Neural cell (in vitro differentiated cells): ENCODE measurements around the gene DCDC2. TPM values are rescaled to one million over a fixed set of nuclear protein-coding genes. Genes with fewer than 3 reads are reported as not detected.

Source experiments
- H2AFZ ChIP-seq: fragments of 200-600, 300-800 bp; sonication (generic), shearing (Covaris generic); 2 replicates; pipeline ENCODE4 v1.6.0; 2014; ENCODE audit warnings: low read depth, mild to moderate bottlenecking, antibody characterized with exemption, low read length, moderate library complexity
- H3F3A ChIP-seq: fragments of 200-600 bp; shearing (Covaris generic); 2 replicates; pipeline ENCODE4 v1.6.1; 2016; ENCODE audit warnings: mild to moderate bottlenecking, moderate library complexity, mixed read lengths, antibody characterized with exemption, low read length; ENCODE audit not compliant: insufficient read depth, poor library complexity, severe bottlenecking
- H3K27ac ChIP-seq: fragments of 200-600, 300-800 bp; sonication (generic), shearing (Covaris generic); 2 replicates; pipeline ENCODE4 v1.5.1; 2014; ENCODE audit warnings: mild to moderate bottlenecking, low read length, moderate library complexity
- H3K27me3 ChIP-seq: fragments of 300-800, 200-600 bp; sonication (generic), shearing (Covaris generic); 2 replicates; pipeline ENCODE4 v1.6.0; 2014; ENCODE audit warnings: mild to moderate bottlenecking, low read depth, low read length, moderate library complexity; ENCODE audit not compliant: insufficient read depth
- H3K36me3 ChIP-seq: fragments of 300-800, 200-600 bp; sonication (generic), shearing (Covaris generic); 2 replicates; pipeline ENCODE4 v1.5.1; 2014; ENCODE audit warnings: mild to moderate bottlenecking, antibody characterized with exemption, low read length, moderate library complexity; ENCODE audit not compliant: insufficient read depth
- H3K4me2 ChIP-seq: fragments of 300-800, 200-600 bp; sonication (generic), shearing (Covaris generic); 2 replicates; pipeline ENCODE4 v1.6.0; 2014; ENCODE audit warnings: mild to moderate bottlenecking, low read length
- H3K4me3 ChIP-seq: fragments of 300-800, 200-600 bp; sonication (generic), shearing (Covaris generic); 2 replicates; pipeline ENCODE4 v1.5.1; 2014; ENCODE audit warnings: mild to moderate bottlenecking, low read length, moderate library complexity
- H3K79me2 ChIP-seq: fragments of 200-600 bp; shearing (Covaris generic); replicated peaks from 2 replicates; pipeline ENCODE4 v1.6.0; 2014; ENCODE audit warnings: mild to moderate bottlenecking, low read length, moderate library complexity; ENCODE audit not compliant: insufficient read depth
- H3K9ac ChIP-seq: fragments of 300-800, 200-600 bp; sonication (generic), shearing (Covaris generic); 2 replicates; pipeline ENCODE4 v1.6.1; 2016; ENCODE audit warnings: mild to moderate bottlenecking, low read length, mixed read lengths
- H3K9me2 ChIP-seq: fragments of 200-600 bp; shearing (Covaris generic); 2 replicates; pipeline ENCODE4 v1.6.1; 2016; ENCODE audit warnings: mild to moderate bottlenecking, low read length, mixed read lengths; ENCODE audit not compliant: insufficient read depth
- H3K9me3 ChIP-seq: fragments of 200-600, 300-800 bp; sonication (generic), shearing (Covaris generic); 2 replicates; pipeline ENCODE4 v1.6.1; 2016; ENCODE audit warnings: mild to moderate bottlenecking, mixed run types, low read length, moderate library complexity, mixed read lengths
- H4K20me1 ChIP-seq: fragments of 200-600 bp; shearing (Covaris generic); 2 replicates; pipeline ENCODE4 v1.6.1; 2016; ENCODE audit warnings: mild to moderate bottlenecking, mixed run types; ENCODE audit not compliant: insufficient read depth
- CTCF ChIP-seq: fragments of 450-650 bp; IDR thresholded peaks from 2 replicates; pipeline ENCODE4 v1.5.1; 2014; ENCODE audit warnings: antibody characterized with exemption, mild to moderate bottlenecking, moderate library complexity; ENCODE audit not compliant: poor library complexity, severe bottlenecking
- EP300 ChIP-seq: fragments of 450-650 bp; conservative IDR thresholded peaks from 2 replicates; pipeline ENCODE4 v1.6.1; 2014; ENCODE audit warnings: antibody characterized with exemption, mild to moderate bottlenecking, moderate library complexity; ENCODE audit not compliant: poor library complexity, severe bottlenecking
- EZH2 ChIP-seq: fragments of 200-600, 300-800 bp; shearing (Covaris generic), sonication (generic); IDR thresholded peaks from 2 replicates; pipeline ENCODE4 v1.6.1; 2014; ENCODE audit warnings: antibody characterized with exemption, low read length, borderline replicate concordance, mild to moderate bottlenecking; ENCODE audit not compliant: insufficient read depth, poor library complexity, severe bottlenecking
- MXI1 ChIP-seq: fragments of 450-650 bp; conservative IDR thresholded peaks from 2 replicates; pipeline ENCODE4 v1.6.1; 2014; ENCODE audit warnings: antibody characterized with exemption, mild to moderate bottlenecking; ENCODE audit not compliant: poor library complexity, severe bottlenecking
- POLR2AphosphoS5 ChIP-seq: IDR thresholded peaks from 2 replicates; pipeline ENCODE4 v1.6.1; 2012
- RAD21 ChIP-seq: fragments of 450-650 bp; conservative IDR thresholded peaks from 2 replicates; pipeline ENCODE4 v1.6.1; 2014; ENCODE audit warnings: antibody characterized with exemption, mild to moderate bottlenecking, moderate library complexity
- SMC3 ChIP-seq: fragments of 450-650 bp; conservative IDR thresholded peaks from 2 replicates; pipeline ENCODE4 v1.6.1; 2014; ENCODE audit warnings: antibody characterized with exemption, mild to moderate bottlenecking, moderate library complexity; ENCODE audit not compliant: poor library complexity
- TAF1 ChIP-seq: IDR thresholded peaks from 2 replicates; pipeline ENCODE4 v1.6.1; 2012; ENCODE audit warnings: low read depth
- polyA plus RNA-seq: library from polyadenylated mRNA; depleted of rRNA; stranded (reverse); fragments of >200 nt; gene quantifications from 2 replicates; pipeline ENCODE4 v1.2.3, GENCODE V29; 2014
- TF ChIP-seq, protein P1 (sequence below): IDR thresholded peaks from 2 replicates; pipeline ENCODE4 v1.6.1; 2012; ENCODE audit warnings: borderline replicate concordance

Gene DCDC2
- polyA plus RNA-seq, 1 donor from 2014 or later: 0.57 TPM

GRCh38 chr6:24195836-24196597 is 161.8 kb downstream of the DCDC2 start:
- no peak overlapping the region for H2AFZ ChIP-seq
- no peaks in the 10 kb centered on the region for H3K36me3 ChIP-seq
- H3K4me2 ChIP-seq: no peak overlapping the region
- H3K9me2 ChIP-seq: no peaks in the 10 kb centered on the region
- TF ChIP-seq SMC3 (no peak), EZH2 (no peak), EP300 (no peak), TAF1 (no peak), POLR2AphosphoS5 (no peak), RAD21 (no peak), MXI1 (no peak), CTCF (no peak)
- TF ChIP-seq, protein P1, sequence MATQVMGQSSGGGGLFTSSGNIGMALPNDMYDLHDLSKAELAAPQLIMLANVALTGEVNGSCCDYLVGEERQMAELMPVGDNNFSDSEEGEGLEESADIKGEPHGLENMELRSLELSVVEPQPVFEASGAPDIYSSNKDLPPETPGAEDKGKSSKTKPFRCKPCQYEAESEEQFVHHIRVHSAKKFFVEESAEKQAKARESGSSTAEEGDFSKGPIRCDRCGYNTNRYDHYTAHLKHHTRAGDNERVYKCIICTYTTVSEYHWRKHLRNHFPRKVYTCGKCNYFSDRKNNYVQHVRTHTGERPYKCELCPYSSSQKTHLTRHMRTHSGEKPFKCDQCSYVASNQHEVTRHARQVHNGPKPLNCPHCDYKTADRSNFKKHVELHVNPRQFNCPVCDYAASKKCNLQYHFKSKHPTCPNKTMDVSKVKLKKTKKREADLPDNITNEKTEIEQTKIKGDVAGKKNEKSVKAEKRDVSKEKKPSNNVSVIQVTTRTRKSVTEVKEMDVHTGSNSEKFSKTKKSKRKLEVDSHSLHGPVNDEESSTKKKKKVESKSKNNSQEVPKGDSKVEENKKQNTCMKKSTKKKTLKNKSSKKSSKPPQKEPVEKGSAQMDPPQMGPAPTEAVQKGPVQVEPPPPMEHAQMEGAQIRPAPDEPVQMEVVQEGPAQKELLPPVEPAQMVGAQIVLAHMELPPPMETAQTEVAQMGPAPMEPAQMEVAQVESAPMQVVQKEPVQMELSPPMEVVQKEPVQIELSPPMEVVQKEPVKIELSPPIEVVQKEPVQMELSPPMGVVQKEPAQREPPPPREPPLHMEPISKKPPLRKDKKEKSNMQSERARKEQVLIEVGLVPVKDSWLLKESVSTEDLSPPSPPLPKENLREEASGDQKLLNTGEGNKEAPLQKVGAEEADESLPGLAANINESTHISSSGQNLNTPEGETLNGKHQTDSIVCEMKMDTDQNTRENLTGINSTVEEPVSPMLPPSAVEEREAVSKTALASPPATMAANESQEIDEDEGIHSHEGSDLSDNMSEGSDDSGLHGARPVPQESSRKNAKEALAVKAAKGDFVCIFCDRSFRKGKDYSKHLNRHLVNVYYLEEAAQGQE: no peak
- no peaks in the 10 kb centered on the region for H3K27me3 ChIP-seq
- no peak overlapping the region for H3K4me3 ChIP-seq
- no peaks in the 10 kb centered on the region for H3K9me3 ChIP-seq
- no peaks in the 10 kb centered on the region for H4K20me1 ChIP-seq
- no peaks in the 10 kb centered on the region for H3K79me2 ChIP-seq
- no peaks in the 10 kb centered on the region for H3F3A ChIP-seq
- no peak overlapping the region for H3K9ac ChIP-seq
- no peak overlapping the region for H3K27ac ChIP-seq

DNA sequence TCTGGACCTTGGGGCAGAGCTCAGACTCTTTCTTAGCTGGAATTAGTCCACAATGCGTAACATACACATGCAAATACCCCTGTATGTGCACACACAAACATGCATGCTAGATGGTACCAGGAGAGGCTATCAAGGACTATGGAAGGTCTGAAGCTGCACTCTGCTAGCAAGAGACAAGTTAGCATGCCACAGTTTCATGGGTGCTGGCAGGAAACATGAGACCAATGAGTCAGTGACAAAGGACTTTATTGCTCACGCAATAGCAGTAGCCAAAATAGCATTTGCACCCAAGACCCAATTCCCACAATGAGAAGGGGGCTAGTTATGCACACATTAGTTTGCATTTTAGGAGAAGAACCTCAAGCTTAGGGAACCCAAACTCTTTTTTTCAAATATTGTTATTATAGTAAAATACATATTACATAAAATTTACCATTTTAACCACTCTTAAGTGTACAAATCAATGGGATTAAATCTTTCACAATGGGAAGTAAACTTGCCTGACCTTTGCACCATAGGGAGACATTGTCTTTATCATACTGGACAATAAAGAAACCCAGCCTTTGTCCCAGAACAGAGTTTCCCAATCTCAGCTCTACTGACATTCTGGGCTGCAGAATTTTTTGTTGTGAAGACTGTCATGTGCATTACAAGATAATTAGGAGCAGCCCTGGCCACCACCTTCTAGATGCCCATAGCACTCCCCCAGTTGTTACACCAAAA is 162.7 kb downstream of the DCDC2 start:
- H3F3A ChIP-seq: no peaks in the 10 kb centered on the region
- no peak overlapping the region for H3K4me3 ChIP-seq
- H3K9ac ChIP-seq: no peak overlapping the region
- no peaks in the 10 kb centered on the region for H3K9me2 ChIP-seq
- H2AFZ ChIP-seq: no peak overlapping the region
- no peaks in the 10 kb centered on the region for H4K20me1 ChIP-seq
- no peaks in the 10 kb centered on the region for H3K27me3 ChIP-seq
- H3K4me2 ChIP-seq: no peak overlapping the region
- H3K9me3 ChIP-seq: no peaks in the 10 kb centered on the region
- TF ChIP-seq EP300: no peak
- no peak for TF ChIP-seq RAD21
- no peak for TF ChIP-seq TAF1
- TF ChIP-seq MXI1: no peak
- TF ChIP-seq SMC3: no peak
- TF ChIP-seq POLR2AphosphoS5: no peak
- TF ChIP-seq EZH2: no peak
- no peaks in the 10 kb centered on the region for H3K79me2 ChIP-seq
- H3K36me3 ChIP-seq: no peaks in the 10 kb centered on the region
- no peak overlapping the region for H3K27ac ChIP-seq
